Measurements from ENCODE around the gene SLC30A5. TPM values are rescaled to one million over a fixed set of nuclear protein-coding genes. Genes with fewer than 3 reads are reported as not detected.

Gene SLC30A5
- total RNA-seq, 1 experiment from 2014 or later = 50.0 TPM

- Histone ChIP-seq H3K9ac (ENCODE audit: low read length) (no peak overlapping the region), H4K20me1 (ENCODE audit: insufficient read depth) (no peaks in the 10 kb centered on the region), H3K4me1 (ENCODE audit: control insufficient read depth in 1 of 2, insufficient read depth in 2 of 2, low read length in 2 of 2) (no peaks in the 10 kb centered on the region), H3K79me2 (ENCODE audit: insufficient read depth, low read length) (no peaks in the 10 kb centered on the region), H3K27me3 (ENCODE audit: insufficient read depth, low read length) (no peaks in the 10 kb centered on the region), H2AFZ (ENCODE audit: low read depth, low read length, poor library complexity, severe bottlenecking) (no peak overlapping the region), H3K27ac (ENCODE audit: low read depth, low read length) (no peak overlapping the region), H3K4me2 (ENCODE audit: low read length) (no peak overlapping the region), H3K4me3 (replicated peaks in 1 of 2; ENCODE audit: low read depth in 1 of 2, low read length in 2 of 2) (no peak overlapping the region), H3K9me3 (ENCODE audit: control insufficient read depth in 1 of 2, insufficient read depth in 1 of 2, low read depth in 1 of 2, low read length in 2 of 2) (no peaks in the 10 kb centered on the region), H3K36me3 (ENCODE audit: control insufficient read depth in 1 of 2, insufficient read depth in 2 of 2, low read length in 2 of 2) (peaks cover 0 to 10% of the 10 kb centered on the region in 2 experiments; a peak in 2 of 4 replicates), H3K9me2 (ENCODE audit: insufficient read depth) (no peaks in the 10 kb centered on the region)
- ATAC-seq = no peak
- ChIA-PET POLR2A (no interaction called here), RAD21 (ENCODE audit: low non-redundant PET in 1 of 2, low total read pairs in 2 of 2, uncharacterized antibody in 2 of 2, unreplicated experiment in 2 of 2) (no interaction called here), CTCF (no interaction called here)
- no TSS peak for BruUV-seq (replicated peaks)
- TF ChIP-seq JUND (IDR thresholded peaks at IDR 0.05) (no peak), FOSL1 (IDR thresholded peaks at IDR 0.05; ENCODE audit: low read depth) (no peak), ATF3 (IDR thresholded peaks at IDR 0.05) (no peak)
- DNase-seq (ENCODE audit: low read depth, low spot score) = no peak
- intact Hi-C loops (cut with micrococcal nuclease) = loop anchor here (10.0 kb wide), 1 partner anchor 61 kb away; no protein-coding TSS in a partner anchor
Observed at GRCh38 chr5:69134126-69134525, 40.3 kb downstream of the SLC30A5 start.

GRCh38 chr5:69136293-69136692 is 42.5 kb downstream of the SLC30A5 start:
- DNase-seq (ENCODE audit: low read depth, low spot score) (no peak), ATAC-seq (no peak)
- Histone ChIP-seq H3K27me3 (ENCODE audit: insufficient read depth, low read length) (no peaks in the 10 kb centered on the region), H3K4me2 (ENCODE audit: low read length) (no peak overlapping the region), H3K4me1 (ENCODE audit: control insufficient read depth in 1 of 2, insufficient read depth in 2 of 2, low read length in 2 of 2) (no peaks in the 10 kb centered on the region), H3K9ac (ENCODE audit: low read length) (no peak overlapping the region), H3K36me3 (ENCODE audit: control insufficient read depth in 1 of 2, insufficient read depth in 2 of 2, low read length in 2 of 2) (no peaks in the 10 kb centered on the region), H3K4me3 (replicated peaks in 1 of 2; ENCODE audit: low read depth in 1 of 2, low read length in 2 of 2) (no peak overlapping the region), H3K79me2 (ENCODE audit: insufficient read depth, low read length) (no peaks in the 10 kb centered on the region), H3K9me3 (ENCODE audit: control insufficient read depth in 1 of 2, insufficient read depth in 1 of 2, low read depth in 1 of 2, low read length in 2 of 2) (peaks cover 0 to 9% of the 10 kb centered on the region in 2 experiments; a peak in 1 of 4 replicates), H3K9me2 (ENCODE audit: insufficient read depth) (no peaks in the 10 kb centered on the region), H3K27ac (ENCODE audit: low read depth, low read length) (no peak overlapping the region), H2AFZ (ENCODE audit: low read depth, low read length, poor library complexity, severe bottlenecking) (no peak overlapping the region), H4K20me1 (ENCODE audit: insufficient read depth) (no peaks in the 10 kb centered on the region)
- RAD21 ChIA-PET (ENCODE audit: low non-redundant PET in 1 of 2, low total read pairs in 2 of 2, uncharacterized antibody in 2 of 2, unreplicated experiment in 2 of 2) = no interaction called here
- BruUV-seq (replicated peaks) = no TSS peak
- POLR2A ChIA-PET = no interaction called here
- CTCF ChIA-PET = no interaction called here
- intact Hi-C loops (cut with micrococcal nuclease) = loop anchor here (10.0 kb wide), 1 partner anchor 59 kb away; no protein-coding TSS in a partner anchor
- TF ChIP-seq EZH2 (IDR thresholded peaks at IDR 0.05) = no peak
- TF ChIP-seq YY1 (IDR thresholded peaks at IDR 0.05; ENCODE audit: extremely low read depth, insufficient replicate concordance, low read depth, low read length) = no peak
- no peak for TF ChIP-seq POLR2A (IDR thresholded peaks at IDR 0.05; ENCODE audit: borderline replicate concordance, extremely low read depth, insufficient read depth, insufficient read length)
- no peak for TF ChIP-seq ATF3 (IDR thresholded peaks at IDR 0.05)
- no peak for TF ChIP-seq SRF (IDR thresholded peaks at IDR 0.05; ENCODE audit: low read depth)
- TF ChIP-seq ZBTB33 (IDR thresholded peaks at IDR 0.05; ENCODE audit: extremely low read depth, insufficient replicate concordance, low read length) = no peak
- no peak for TF ChIP-seq FOSL1 (IDR thresholded peaks at IDR 0.05; ENCODE audit: low read depth)
- no peak for TF ChIP-seq ELF1 (IDR thresholded peaks at IDR 0.05; ENCODE audit: borderline replicate concordance, low read depth)
- no peak for TF ChIP-seq TCF7L2 (IDR thresholded peaks at IDR 0.05; ENCODE audit: borderline replicate concordance, extremely low read depth, insufficient read depth, insufficient read length)
- TF ChIP-seq RAD21 (IDR thresholded peaks at IDR 0.05; ENCODE audit: low read depth) = no peak
- TF ChIP-seq CEBPB (IDR thresholded peaks at IDR 0.05; ENCODE audit: low read depth) = no peak
- no peak for TF ChIP-seq CTCF (IDR thresholded peaks at IDR 0.05 in 2 of 3, conservative IDR thresholded peaks at IDR 0.05 in 1 of 3; ENCODE audit: borderline replicate concordance in 1 of 3, insufficient read depth in 1 of 3, low read depth in 2 of 3, low read length in 2 of 3)
- no peak for TF ChIP-seq ZFX (IDR thresholded peaks at IDR 0.05)
- no peak for TF ChIP-seq MAX (IDR thresholded peaks at IDR 0.05)
- TF ChIP-seq EGR1 (IDR thresholded peaks at IDR 0.05; ENCODE audit: low read depth) = no peak
